Measurements from ENCODE around the gene CSF2. TPM values are rescaled to one million over a fixed set of nuclear protein-coding genes. Genes with fewer than 3 reads are reported as not detected.

Gene CSF2
- total and polyA plus RNA-seq, 4 donors: 0.37 to 16.8 (median 8.2) TPM

DNA sequence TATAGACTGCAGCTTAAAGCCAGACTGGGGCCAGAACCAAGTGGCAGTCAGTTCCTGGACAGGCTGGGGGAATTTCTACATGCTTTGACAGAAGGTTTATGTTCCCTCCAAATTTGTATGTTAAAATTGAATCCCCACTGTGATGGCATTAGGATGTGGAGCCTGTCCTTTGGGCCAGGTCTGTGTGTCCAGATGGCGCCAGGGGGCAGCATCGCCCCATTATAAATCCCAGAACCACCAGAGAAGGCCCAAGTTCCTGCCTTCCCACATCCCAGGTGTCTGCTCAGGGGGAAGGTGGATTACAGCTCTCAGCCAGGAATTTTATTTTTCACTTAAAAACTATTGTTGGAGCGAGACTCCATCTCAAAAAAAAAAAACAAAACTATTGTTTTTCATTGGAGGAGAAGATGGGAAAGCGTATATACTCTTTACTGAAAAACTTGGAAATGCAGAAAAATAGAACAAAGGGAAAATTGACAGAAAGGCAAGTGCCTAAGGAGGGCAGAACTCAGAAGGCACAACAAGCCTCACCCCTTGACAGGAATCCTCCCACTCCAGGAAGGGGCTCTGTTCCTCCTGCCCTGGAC, 8.1 kb upstream of the CSF2 start:
- DNase-seq (peak; percentile 65 to 70 (median 67)), ATAC-seq (ENCODE audit: insufficient read depth, low FRiP score) (peak; percentile 67)
- Histone ChIP-seq H3K27me3 (ENCODE audit: control insufficient read depth in 3 of 3, insufficient read depth in 3 of 3, low read length in 2 of 3) (no peaks in the 10 kb centered on the region), H3K4me3 (no peak overlapping the region), H3K27ac (ENCODE audit: low read depth in 1 of 2, low read length in 1 of 2) (no peak overlapping the region), H3K36me3 (ENCODE audit: control insufficient read depth in 4 of 4, insufficient read depth in 4 of 4, low read length in 4 of 4) (no peaks in the 10 kb centered on the region), H3K9me3 (ENCODE audit: control insufficient read depth in 4 of 4, insufficient read depth in 3 of 4, low read length in 3 of 4) (no peaks in the 10 kb centered on the region), H3K9ac (ENCODE audit: insufficient read depth in 1 of 2, low read length in 2 of 2) (no peak overlapping the region), H3K4me1 (ENCODE audit: control insufficient read depth in 5 of 5, insufficient read depth in 5 of 5, low read length in 5 of 5) (no peaks in the 10 kb centered on the region)
- 54 to 59% methylated on average over 4 of the region's 4 CpGs for WGBS, 2 donors
- TF ChIP-seq, protein P1, sequence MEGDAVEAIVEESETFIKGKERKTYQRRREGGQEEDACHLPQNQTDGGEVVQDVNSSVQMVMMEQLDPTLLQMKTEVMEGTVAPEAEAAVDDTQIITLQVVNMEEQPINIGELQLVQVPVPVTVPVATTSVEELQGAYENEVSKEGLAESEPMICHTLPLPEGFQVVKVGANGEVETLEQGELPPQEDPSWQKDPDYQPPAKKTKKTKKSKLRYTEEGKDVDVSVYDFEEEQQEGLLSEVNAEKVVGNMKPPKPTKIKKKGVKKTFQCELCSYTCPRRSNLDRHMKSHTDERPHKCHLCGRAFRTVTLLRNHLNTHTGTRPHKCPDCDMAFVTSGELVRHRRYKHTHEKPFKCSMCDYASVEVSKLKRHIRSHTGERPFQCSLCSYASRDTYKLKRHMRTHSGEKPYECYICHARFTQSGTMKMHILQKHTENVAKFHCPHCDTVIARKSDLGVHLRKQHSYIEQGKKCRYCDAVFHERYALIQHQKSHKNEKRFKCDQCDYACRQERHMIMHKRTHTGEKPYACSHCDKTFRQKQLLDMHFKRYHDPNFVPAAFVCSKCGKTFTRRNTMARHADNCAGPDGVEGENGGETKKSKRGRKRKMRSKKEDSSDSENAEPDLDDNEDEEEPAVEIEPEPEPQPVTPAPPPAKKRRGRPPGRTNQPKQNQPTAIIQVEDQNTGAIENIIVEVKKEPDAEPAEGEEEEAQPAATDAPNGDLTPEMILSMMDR (IDR thresholded peaks at IDR 0.05; ENCODE audit: control extremely low read depth, extremely low read depth): peak; percentile 40

DNA sequence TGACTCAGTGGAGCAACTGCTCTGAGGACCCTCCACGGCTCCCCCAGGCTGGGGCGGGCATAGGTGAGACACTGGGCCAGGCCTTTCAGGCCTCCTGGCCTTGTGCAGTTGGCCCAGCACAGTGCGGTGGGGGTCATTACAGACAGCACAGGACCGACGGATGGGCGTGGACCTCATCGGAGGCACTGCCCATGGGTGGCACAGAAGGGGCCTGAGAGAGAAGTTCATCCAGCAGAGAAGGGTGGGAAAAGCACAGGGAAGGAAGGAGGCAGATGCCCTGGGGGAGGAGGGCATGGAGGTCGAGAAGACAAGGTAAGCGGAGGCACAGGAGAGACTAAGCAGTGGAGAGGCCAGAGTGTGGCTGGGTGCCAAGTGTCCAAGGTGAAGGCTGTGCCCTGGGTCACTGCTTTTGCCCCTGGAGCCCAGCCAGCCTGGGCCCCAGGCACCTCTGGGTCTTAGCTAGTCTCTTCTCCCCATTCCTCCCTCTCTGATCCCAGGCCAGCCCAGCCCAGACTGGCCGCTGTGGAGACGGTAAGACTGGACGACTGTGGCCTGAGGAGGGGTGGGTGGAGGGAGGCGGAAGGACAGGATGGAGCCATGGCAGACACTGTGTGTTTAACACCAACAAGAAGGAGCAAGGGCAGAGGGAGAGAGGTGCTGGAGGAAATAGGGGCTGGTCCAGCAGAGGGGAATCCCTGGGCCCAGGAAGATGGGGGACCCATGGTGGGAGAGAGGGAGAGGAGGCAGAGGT, 7.5 kb upstream of the CSF2 start:
- TF ChIP-seq, protein P1 (IDR thresholded peaks at IDR 0.05; ENCODE audit: control extremely low read depth, extremely low read depth): no peak
- Histone ChIP-seq H3K4me1 (ENCODE audit: control insufficient read depth in 5 of 5, insufficient read depth in 5 of 5, low read length in 5 of 5) (no peaks in the 10 kb centered on the region), H3K9me3 (ENCODE audit: control insufficient read depth in 4 of 4, insufficient read depth in 3 of 4, low read length in 3 of 4) (no peaks in the 10 kb centered on the region), H3K9ac (ENCODE audit: insufficient read depth in 1 of 2, low read length in 2 of 2) (no peak overlapping the region), H3K36me3 (ENCODE audit: control insufficient read depth in 4 of 4, insufficient read depth in 4 of 4, low read length in 4 of 4) (no peaks in the 10 kb centered on the region), H3K27ac (ENCODE audit: low read depth in 1 of 2, low read length in 1 of 2) (no peak overlapping the region), H3K4me3 (no peak overlapping the region), H3K27me3 (ENCODE audit: control insufficient read depth in 3 of 3, insufficient read depth in 3 of 3, low read length in 2 of 3) (no peaks in the 10 kb centered on the region)
- DNase-seq (no peak), ATAC-seq (ENCODE audit: insufficient read depth, low FRiP score) (no peak)
- 85 to 86% methylated on average over 13 of the region's 13 CpGs for whole genome bisulfite sequencing, 2 donors

DNA sequence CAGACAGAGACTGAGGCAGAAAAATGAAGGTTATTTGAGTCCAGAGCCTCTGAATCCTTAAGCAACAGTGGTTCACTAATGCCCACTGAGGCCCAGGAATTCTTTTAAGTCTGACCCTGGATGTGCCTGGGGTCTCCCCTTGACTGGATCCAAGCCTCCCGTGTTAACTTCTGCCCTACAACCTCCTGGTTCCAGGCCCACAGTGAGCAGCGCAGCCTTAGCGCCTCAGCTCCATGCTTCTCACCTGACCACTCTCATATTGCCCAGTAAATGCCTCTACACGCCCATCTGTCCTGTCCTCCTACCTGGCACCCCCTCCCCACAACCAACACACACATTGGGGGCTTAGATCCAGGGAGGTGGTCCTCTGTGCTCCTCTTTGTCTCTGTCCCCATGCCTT, 6.7 kb upstream of the CSF2 start:
- TF ChIP-seq, protein P1 (IDR thresholded peaks at IDR 0.05; ENCODE audit: control extremely low read depth, extremely low read depth): no peak
- 97 to 98% methylated on average over 4 of the region's 4 CpGs for WGBS, 2 donors
- H3K36me3 ChIP-seq (ENCODE audit: control insufficient read depth in 4 of 4, insufficient read depth in 4 of 4, low read length in 4 of 4): no peaks in the 10 kb centered on the region
- H3K4me1 ChIP-seq (ENCODE audit: control insufficient read depth in 5 of 5, insufficient read depth in 5 of 5, low read length in 5 of 5): peaks cover 0 to under 1% (median 0%) of the 10 kb centered on the region in 5 donors
- no peak overlapping the region for H3K27ac ChIP-seq (ENCODE audit: low read depth in 1 of 2, low read length in 1 of 2)
- H3K27me3 ChIP-seq (ENCODE audit: control insufficient read depth in 3 of 3, insufficient read depth in 3 of 3, low read length in 2 of 3): no peaks in the 10 kb centered on the region
- no peak overlapping the region for H3K4me3 ChIP-seq
- DNase-seq (no peak), ATAC-seq (ENCODE audit: insufficient read depth, low FRiP score) (no peak)
- no peak overlapping the region for H3K9ac ChIP-seq (ENCODE audit: insufficient read depth in 1 of 2, low read length in 2 of 2)
- no peaks in the 10 kb centered on the region for H3K9me3 ChIP-seq (ENCODE audit: control insufficient read depth in 4 of 4, insufficient read depth in 3 of 4, low read length in 3 of 4)

Measured in lung (tissue), 12 donors.